ENCODE data around the gene CKS2. TPM values are rescaled to one million over a fixed set of nuclear protein-coding genes. Genes with fewer than 3 reads are reported as not detected.

The CKS2 gene
- total RNA-seq, 1 experiment from 2014 or later = 93.8 TPM

DNA sequence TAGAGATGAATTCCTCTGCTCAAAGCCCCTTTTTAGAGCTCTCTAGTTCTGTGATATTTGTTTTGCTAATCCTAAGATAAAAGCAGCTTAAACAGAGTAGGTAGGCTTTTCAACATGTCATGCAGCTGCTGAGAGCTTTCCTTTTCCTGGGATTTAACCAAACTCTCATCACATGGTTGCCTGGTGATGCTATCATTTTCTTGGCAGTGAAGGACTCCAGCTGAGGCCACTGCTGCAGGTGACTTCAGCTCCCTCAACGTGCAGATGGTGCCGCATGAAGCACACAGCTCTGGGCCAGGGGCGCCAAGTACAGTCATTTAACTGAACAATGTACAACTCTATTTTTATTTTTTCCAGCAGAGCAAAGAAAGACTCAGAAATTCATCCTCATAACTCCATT lies 49.5 kb downstream of the CKS2 start:
- POLR2A ChIA-PET = interaction anchor here (0.6 kb wide), 1 partner anchor 174 kb away, joined by 3 read pairs; no protein-coding TSS in a partner anchor
- Mint-ChIP-seq H3K4me3 (ENCODE audit: unreplicated experiment) (no peak overlapping the region), H3K36me3 (ENCODE audit: insufficient read depth, unreplicated experiment) (peaks cover 23% of the 10 kb centered on the region), H3K4me1 (ENCODE audit: low read depth, unreplicated experiment) (no peaks in the 10 kb centered on the region), H3K9me3 (ENCODE audit: unreplicated experiment) (no peaks in the 10 kb centered on the region), H3K27ac (ENCODE audit: unreplicated experiment) (no peak overlapping the region), H3K27me3 (ENCODE audit: insufficient read depth, unreplicated experiment) (no peaks in the 10 kb centered on the region)
- no peak for DNase-seq
- intact Hi-C loops (cut with micrococcal nuclease; ENCODE audit: unreplicated experiment) = no loop called here
- Histone ChIP-seq H3K27me3 (replicated peaks; ENCODE audit: control insufficient read depth, insufficient read depth, low read length) (no peaks in the 10 kb centered on the region), H3K4me1 (no peaks in the 10 kb centered on the region), H3K9me3 (no peaks in the 10 kb centered on the region), H3K36me3 (ENCODE audit: control insufficient read depth, insufficient read depth, low read length) (no peaks in the 10 kb centered on the region), H3K4me3 (ENCODE audit: low read depth, low read length) (no peak overlapping the region)
- CTCF ChIA-PET = no interaction called here
- TF ChIP-seq, protein P1, sequence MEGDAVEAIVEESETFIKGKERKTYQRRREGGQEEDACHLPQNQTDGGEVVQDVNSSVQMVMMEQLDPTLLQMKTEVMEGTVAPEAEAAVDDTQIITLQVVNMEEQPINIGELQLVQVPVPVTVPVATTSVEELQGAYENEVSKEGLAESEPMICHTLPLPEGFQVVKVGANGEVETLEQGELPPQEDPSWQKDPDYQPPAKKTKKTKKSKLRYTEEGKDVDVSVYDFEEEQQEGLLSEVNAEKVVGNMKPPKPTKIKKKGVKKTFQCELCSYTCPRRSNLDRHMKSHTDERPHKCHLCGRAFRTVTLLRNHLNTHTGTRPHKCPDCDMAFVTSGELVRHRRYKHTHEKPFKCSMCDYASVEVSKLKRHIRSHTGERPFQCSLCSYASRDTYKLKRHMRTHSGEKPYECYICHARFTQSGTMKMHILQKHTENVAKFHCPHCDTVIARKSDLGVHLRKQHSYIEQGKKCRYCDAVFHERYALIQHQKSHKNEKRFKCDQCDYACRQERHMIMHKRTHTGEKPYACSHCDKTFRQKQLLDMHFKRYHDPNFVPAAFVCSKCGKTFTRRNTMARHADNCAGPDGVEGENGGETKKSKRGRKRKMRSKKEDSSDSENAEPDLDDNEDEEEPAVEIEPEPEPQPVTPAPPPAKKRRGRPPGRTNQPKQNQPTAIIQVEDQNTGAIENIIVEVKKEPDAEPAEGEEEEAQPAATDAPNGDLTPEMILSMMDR (IDR thresholded peaks at IDR 0.05; ENCODE audit: insufficient read depth in 1 of 2, low read depth in 1 of 2, low read length in 1 of 2, severe bottlenecking in 1 of 2, unreplicated experiment in 1 of 2) = no peak
- BruUV-seq (replicated peaks) = no TSS peak

- TF ChIP-seq, protein P1 (IDR thresholded peaks at IDR 0.05; ENCODE audit: insufficient read depth in 1 of 2, low read depth in 1 of 2, low read length in 1 of 2, severe bottlenecking in 1 of 2, unreplicated experiment in 1 of 2) = no peak
- ChIA-PET POLR2A (no interaction called here), CTCF (no interaction called here)
- no peak for DNase-seq
- intact Hi-C loops (cut with micrococcal nuclease; ENCODE audit: unreplicated experiment) = no loop called here
- Histone ChIP-seq H3K9me3 (no peaks in the 10 kb centered on the region), H3K4me1 (no peaks in the 10 kb centered on the region), H3K36me3 (ENCODE audit: control insufficient read depth, insufficient read depth, low read length) (no peaks in the 10 kb centered on the region), H3K4me3 (ENCODE audit: low read depth, low read length) (no peak overlapping the region), H3K27me3 (replicated peaks; ENCODE audit: control insufficient read depth, insufficient read depth, low read length) (no peaks in the 10 kb centered on the region)
- BruUV-seq (replicated peaks) = no TSS peak
- Mint-ChIP-seq H3K9me3 (ENCODE audit: unreplicated experiment) (no peaks in the 10 kb centered on the region), H3K36me3 (ENCODE audit: insufficient read depth, unreplicated experiment) (peaks cover 21% of the 10 kb centered on the region), H3K4me1 (ENCODE audit: low read depth, unreplicated experiment) (no peaks in the 10 kb centered on the region), H3K4me3 (ENCODE audit: unreplicated experiment) (no peak overlapping the region), H3K27me3 (ENCODE audit: insufficient read depth, unreplicated experiment) (no peaks in the 10 kb centered on the region), H3K27ac (ENCODE audit: unreplicated experiment) (no peak overlapping the region)
These were observed 50.0 kb downstream of the CKS2 start for GRCh38 chr9:89361031-89361430.

GRCh38 chr9:89361816-89362646 lies 51.0 kb downstream of the CKS2 start:
- no peaks in the 10 kb centered on the region for H3K9me3 Mint-ChIP-seq (ENCODE audit: unreplicated experiment)
- Histone ChIP-seq H3K4me1 (no peaks in the 10 kb centered on the region), H3K4me3 (ENCODE audit: low read depth, low read length) (no peak overlapping the region), H3K27me3 (replicated peaks; ENCODE audit: control insufficient read depth, insufficient read depth, low read length) (no peaks in the 10 kb centered on the region), H3K9me3 (no peaks in the 10 kb centered on the region), H3K36me3 (ENCODE audit: control insufficient read depth, insufficient read depth, low read length) (no peaks in the 10 kb centered on the region)
- intact Hi-C loops (cut with micrococcal nuclease; ENCODE audit: unreplicated experiment) = no loop called here
- no peak overlapping the region for H3K27ac Mint-ChIP-seq (ENCODE audit: unreplicated experiment)
- no peak overlapping the region for H3K4me3 Mint-ChIP-seq (ENCODE audit: unreplicated experiment)
- ChIA-PET CTCF (no interaction called here), POLR2A (no interaction called here)
- TF ChIP-seq, protein P1 (IDR thresholded peaks at IDR 0.05; ENCODE audit: insufficient read depth in 1 of 2, low read depth in 1 of 2, low read length in 1 of 2, severe bottlenecking in 1 of 2, unreplicated experiment in 1 of 2) = no peak
- BruUV-seq (replicated peaks) = no TSS peak
- DNase-seq = no peak
- no peaks in the 10 kb centered on the region for H3K27me3 Mint-ChIP-seq (ENCODE audit: insufficient read depth, unreplicated experiment)
- no peaks in the 10 kb centered on the region for H3K4me1 Mint-ChIP-seq (ENCODE audit: low read depth, unreplicated experiment)
- peaks cover 21% of the 10 kb centered on the region for H3K36me3 Mint-ChIP-seq (ENCODE audit: insufficient read depth, unreplicated experiment)

Data from Caco-2 (cell line).